ENCODE data around the gene ETV5. TPM values are rescaled to one million over a fixed set of nuclear protein-coding genes. Genes with fewer than 3 reads are reported as not detected.

Gene ETV5
- polyA plus RNA-seq, 3 donors, result 0.07 to 1.2 (median 0.88) TPM

GRCh38 chr3:186095561-186096081, 13.3 kb downstream of the ETV5 start:
- Histone ChIP-seq H3K79me2 (ENCODE audit: insufficient read depth, low read length) (no peaks in the 10 kb centered on the region), H3K9ac (ENCODE audit: insufficient read depth, low read length, poor library complexity, severe bottlenecking) (peak overlapping the region; percentile 38), H3K4me2 (replicated peaks; ENCODE audit: extremely low read depth, low read length, poor library complexity, severe bottlenecking) (peak overlapping the region; percentile 72), H3K4me3 (replicated peaks in 1 of 3; ENCODE audit: low read depth in 2 of 3, low read length in 3 of 3) (peak overlapping the region; percentile 39 to 70 (median 40)), H3K27me3 (ENCODE audit: control insufficient read depth in 2 of 2, insufficient read depth in 2 of 2, low read length in 2 of 2) (peaks cover 10 to 27% of the 10 kb centered on the region in 2 donors), H2AFZ (ENCODE audit: insufficient read depth, low read depth, low read length, poor library complexity, severe bottlenecking) (no peak overlapping the region), H3K27ac (ENCODE audit: low read depth in 1 of 2, low read length in 2 of 2) (peak overlapping the region; percentile 78 to 83), H3K36me3 (replicated peaks in 1 of 2; ENCODE audit: control insufficient read depth in 1 of 2, insufficient read depth in 2 of 2, low read length in 2 of 2) (no peaks in the 10 kb centered on the region), H4K20me1 (ENCODE audit: insufficient read depth, low read length) (no peaks in the 10 kb centered on the region), H3K9me3 (replicated peaks in 1 of 2; ENCODE audit: control insufficient read depth in 1 of 2, insufficient read depth in 1 of 2, low read length in 2 of 2) (no peaks in the 10 kb centered on the region), H3K4me1 (ENCODE audit: control insufficient read depth in 1 of 2, insufficient read depth in 2 of 2, low read length in 2 of 2) (peaks cover 54 to 55% of the 10 kb centered on the region in 2 donors)
- DNase-seq, result peak; percentile 70 to 81 (median 77)
- H3K9me3 Mint-ChIP-seq, result peaks cover 0 to 3% (median 0%) of the 10 kb centered on the region in 7 donors
- H3K27ac Mint-ChIP-seq, result peak overlapping the region; percentile 89 to 98 (median 96)
- peaks cover 25 to 32% (median 27%) of the 10 kb centered on the region in 3 donors for H3K27me3 Mint-ChIP-seq (ENCODE audit: low read depth in 3 of 3)
- peaks cover 53% of the 10 kb centered on the region for H3K4me1 Mint-ChIP-seq
- no peak for TF ChIP-seq CTCF (IDR thresholded peaks at IDR 0.05)
- intact Hi-C loops (cut with micrococcal nuclease), result no loop called here
- WGBS (ENCODE audit: insufficient coverage), result no CpG with 5 or more reads among the region's 8 CpGs
- H3K36me3 Mint-ChIP-seq, result peaks cover 0 to 1% of the 10 kb centered on the region in 2 donors
- H3K4me3 Mint-ChIP-seq, result peak overlapping the region; percentile 81 to 95

GRCh38 chr3:186094696-186095425, 14.0 kb downstream of the ETV5 start:
- peak overlapping the region; percentile 89 to 98 (median 96) for H3K27ac Mint-ChIP-seq
- Histone ChIP-seq H3K36me3 (replicated peaks in 1 of 2; ENCODE audit: control insufficient read depth in 1 of 2, insufficient read depth in 2 of 2, low read length in 2 of 2) (no peaks in the 10 kb centered on the region), H3K4me3 (replicated peaks in 1 of 3; ENCODE audit: low read depth in 2 of 3, low read length in 3 of 3) (peak overlapping the region in 1 of 3 experiments; percentile 70), H3K79me2 (ENCODE audit: insufficient read depth, low read length) (no peaks in the 10 kb centered on the region), H3K4me2 (replicated peaks; ENCODE audit: extremely low read depth, low read length, poor library complexity, severe bottlenecking) (peak overlapping the region; percentile 72), H3K4me1 (ENCODE audit: control insufficient read depth in 1 of 2, insufficient read depth in 2 of 2, low read length in 2 of 2) (peaks cover 54 to 55% of the 10 kb centered on the region in 2 donors), H3K27me3 (ENCODE audit: control insufficient read depth in 2 of 2, insufficient read depth in 2 of 2, low read length in 2 of 2) (peaks cover 8 to 27% of the 10 kb centered on the region in 2 donors), H4K20me1 (ENCODE audit: insufficient read depth, low read length) (no peaks in the 10 kb centered on the region), H2AFZ (ENCODE audit: insufficient read depth, low read depth, low read length, poor library complexity, severe bottlenecking) (no peak overlapping the region), H3K9ac (ENCODE audit: insufficient read depth, low read length, poor library complexity, severe bottlenecking) (no peak overlapping the region), H3K9me3 (replicated peaks in 1 of 2; ENCODE audit: control insufficient read depth in 1 of 2, insufficient read depth in 1 of 2, low read length in 2 of 2) (no peaks in the 10 kb centered on the region), H3K27ac (ENCODE audit: low read depth in 1 of 2, low read length in 2 of 2) (peak overlapping the region in 1 of 2 donors; percentile 78)
- peaks cover 53% of the 10 kb centered on the region for H3K4me1 Mint-ChIP-seq
- intact Hi-C loops (cut with micrococcal nuclease), result no loop called here
- H3K4me3 Mint-ChIP-seq, result peak overlapping the region in 1 of 2 donors; percentile 95
- peaks cover 0 to 1% of the 10 kb centered on the region in 2 donors for H3K36me3 Mint-ChIP-seq
- WGBS (ENCODE audit: insufficient coverage), result 100% methylated on average over 1 of the region's 7 CpGs
- no peak for TF ChIP-seq CTCF (IDR thresholded peaks at IDR 0.05)
- H3K9me3 Mint-ChIP-seq, result peaks cover 0 to 3% (median 0%) of the 10 kb centered on the region in 7 donors
- H3K27me3 Mint-ChIP-seq (ENCODE audit: low read depth in 3 of 3), result peaks cover 24 to 32% (median 27%) of the 10 kb centered on the region in 3 donors
- DNase-seq, result peak in 2 of 3 donors; percentile 38 to 51

All from CD14-positive monocyte (primary cell).